ENCODE data around the gene PTGR1. TPM values are rescaled to one million over a fixed set of nuclear protein-coding genes. Genes with fewer than 3 reads are reported as not detected.
A peak's percentile ranks its signal among the peaks of the same experiment; 100 is the strongest.
"Not testable (repeated sequence)": the region's sequence is repeated elsewhere in the genome, so short reads cannot be mapped to it uniquely, and the experiment has no call there.

PTGR1 gene
- 106 and 167 TPM in 2 replicates for total RNA-seq

DNA sequence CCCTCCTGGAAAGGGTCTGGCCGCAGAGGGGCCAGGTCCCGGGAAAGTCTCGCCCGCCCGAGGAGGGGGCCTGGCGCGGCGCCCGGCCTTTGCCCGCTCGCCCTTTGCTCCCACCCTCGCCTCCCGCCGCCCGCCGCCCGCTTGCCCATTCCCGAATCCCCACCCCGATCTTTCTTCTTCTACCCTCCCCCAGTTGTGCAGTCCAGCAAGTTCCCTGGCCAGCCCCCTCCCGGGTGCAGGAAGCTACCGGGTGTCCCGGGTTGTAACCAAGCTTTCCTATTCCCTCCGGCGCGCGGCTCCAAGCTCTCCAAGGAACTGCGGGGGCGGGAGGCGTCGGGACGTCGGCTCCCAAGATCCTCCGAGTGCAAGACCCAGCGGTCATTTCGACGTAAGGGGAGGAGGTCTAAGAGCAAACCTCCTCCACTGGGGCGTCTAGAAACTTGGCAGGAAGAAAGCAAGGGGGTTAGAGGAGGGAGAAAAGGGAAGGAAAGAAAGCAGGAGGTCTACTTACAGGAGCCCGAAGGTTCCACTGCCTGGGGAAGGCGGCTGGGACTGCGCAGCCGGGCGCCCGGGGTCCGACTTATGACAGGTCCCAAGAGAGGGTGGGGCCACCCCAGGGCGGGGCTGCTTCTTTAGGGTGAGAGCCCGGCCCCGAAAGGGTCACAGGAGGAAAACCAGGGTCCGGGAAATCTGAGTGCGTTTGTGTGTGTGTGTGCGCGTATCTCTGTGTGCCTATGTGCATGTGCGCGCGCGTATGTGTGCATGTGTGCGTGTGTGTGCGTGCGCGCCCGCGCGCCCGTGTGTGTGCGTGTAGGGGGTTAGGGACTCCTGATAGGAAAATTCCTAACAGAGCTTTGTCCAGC lies at the start of gene PTGR1:
TSS of gene PTGR1 (minus strand) at position 556 of the 863 bp plus-strand sequence. CDS start 2,225 bp downstream, outside the sequence.
- peak; percentile 82 for DNase-seq (ENCODE audit: low read depth)

DNA sequence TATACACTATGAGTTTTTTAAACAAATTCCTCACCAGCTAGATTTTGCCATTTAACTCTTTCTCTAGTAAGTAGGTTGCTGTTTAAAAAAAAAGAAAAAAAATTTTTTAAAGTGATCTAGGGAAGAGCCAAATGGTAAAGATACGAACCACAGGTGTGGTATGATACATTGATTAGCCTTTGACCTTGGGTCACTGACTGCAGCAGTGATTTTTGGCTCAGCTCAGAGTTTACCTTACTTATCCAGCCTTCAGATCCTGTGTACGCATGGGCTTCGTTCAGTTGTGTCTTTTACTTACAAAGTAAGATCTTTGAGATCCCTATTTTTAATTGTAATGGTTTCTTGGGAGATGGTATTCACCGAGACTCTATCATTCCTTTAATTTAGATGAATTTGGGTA lies 49.6 kb upstream of the PTGR1 start:
- DNase-seq (ENCODE audit: low read depth), result no peak

DNA sequence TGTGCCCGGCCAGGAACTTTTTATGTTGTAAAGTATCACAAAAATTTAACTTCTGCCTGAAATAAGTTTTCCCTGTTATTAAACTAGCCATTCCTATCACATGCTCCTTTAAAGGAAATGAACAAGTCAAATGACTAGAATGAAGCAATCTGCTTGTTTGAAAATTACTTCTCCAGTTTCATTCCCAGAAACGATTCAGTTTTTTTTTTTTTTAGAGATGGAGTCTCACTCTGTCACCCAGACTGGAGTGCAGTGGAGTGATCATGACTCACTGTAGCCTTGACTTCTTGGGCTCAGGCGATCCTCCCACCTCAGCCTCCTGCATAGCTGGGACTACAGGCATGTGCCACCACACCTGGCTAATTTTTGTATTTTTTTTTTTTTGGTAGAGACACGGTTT lies 48.6 kb upstream of the PTGR1 start:
- peak; percentile 42 for DNase-seq (ENCODE audit: low read depth)

DNA sequence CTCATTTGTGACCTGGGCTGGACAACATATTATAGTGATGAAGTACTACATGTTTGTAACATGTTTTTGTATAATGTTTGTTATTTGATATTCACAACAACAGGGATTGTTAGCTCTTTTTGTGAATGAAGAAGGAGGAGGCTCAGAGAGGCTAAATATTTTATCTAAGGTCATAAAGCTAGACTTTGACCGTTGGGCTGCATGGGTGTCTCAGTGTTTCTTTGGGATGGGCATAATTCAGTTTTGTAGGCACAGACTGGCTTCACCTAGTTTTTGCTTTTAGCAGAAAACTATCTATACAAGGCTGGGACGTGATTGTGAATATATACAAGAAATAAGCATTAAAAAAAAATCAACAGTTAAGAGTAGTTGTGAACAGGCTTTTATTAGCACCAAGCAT lies 47.0 kb upstream of the PTGR1 start:
- no peak for DNase-seq (ENCODE audit: low read depth)

DNA sequence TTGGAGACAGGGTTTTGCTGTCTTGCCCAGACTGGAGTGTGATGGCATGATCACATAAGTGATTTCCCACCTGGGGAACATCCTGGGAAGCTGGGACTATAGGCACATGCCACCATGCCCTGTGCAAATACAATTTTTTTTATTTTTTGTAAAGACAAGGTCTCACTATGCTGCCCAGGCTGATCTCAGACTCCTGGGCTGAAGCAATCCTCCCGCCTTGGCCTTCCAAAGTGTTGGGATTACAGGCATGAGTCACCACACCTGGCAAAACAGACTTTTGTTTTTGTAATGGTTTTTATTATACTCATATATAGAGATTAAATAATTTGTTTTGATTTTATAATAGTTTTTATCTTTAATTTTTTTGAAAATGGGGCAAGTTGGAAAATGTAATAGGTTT lies 46.4 kb upstream of the PTGR1 start:
- DNase-seq (ENCODE audit: low read depth), result no peak

DNA sequence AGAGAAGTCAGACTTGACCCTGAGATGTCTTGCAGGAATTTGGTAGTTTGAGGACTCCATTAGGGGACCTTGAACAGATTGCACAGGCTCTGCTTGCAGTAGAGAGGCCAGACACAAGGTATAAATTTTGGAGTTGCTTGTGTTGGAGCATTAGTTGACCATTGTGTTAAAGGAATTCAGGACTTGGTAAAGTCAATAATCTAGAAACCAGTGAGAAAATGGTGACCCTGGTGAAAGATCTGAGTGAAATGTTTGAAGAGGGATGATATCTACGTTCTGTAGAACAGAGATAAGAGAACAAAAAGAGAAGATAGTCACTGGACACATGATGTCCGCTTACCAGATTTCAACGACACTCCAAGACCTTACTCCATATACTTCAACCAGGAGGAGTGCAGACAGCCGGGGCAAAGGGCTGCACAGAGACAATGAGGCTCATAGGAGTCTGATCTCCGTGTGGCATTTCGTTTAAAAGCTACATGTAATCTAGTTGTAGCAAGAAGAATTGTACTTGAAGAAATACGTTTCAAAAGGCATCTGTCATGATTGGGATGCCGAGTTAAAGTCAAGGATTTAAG lies 44.8 kb upstream of the PTGR1 start:
- no peak for DNase-seq (ENCODE audit: low read depth)

- no peak for DNase-seq (ENCODE audit: low read depth)
These were observed 38.0 kb upstream of the PTGR1 start for GRCh38 chr9:111637421-111637950.

DNA sequence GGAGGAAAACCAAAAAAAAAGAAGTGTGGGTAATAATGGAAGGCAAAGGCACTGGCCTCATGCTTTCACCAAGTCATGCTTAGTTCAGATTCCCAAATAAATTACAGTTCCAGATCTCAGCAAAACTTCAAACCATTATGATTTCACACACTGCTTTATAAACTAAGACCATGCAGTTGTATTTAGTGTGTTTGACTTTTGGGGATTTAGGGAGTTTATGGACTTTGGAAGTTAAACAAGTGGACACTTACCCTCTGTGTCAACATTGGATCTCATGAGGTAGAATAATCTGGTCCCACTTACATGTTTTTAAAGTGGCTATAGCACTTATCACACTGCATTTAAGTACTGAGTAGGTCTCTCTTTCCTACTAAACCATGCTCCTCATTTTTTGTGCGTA lies 35.4 kb upstream of the PTGR1 start:
- DNase-seq (ENCODE audit: low read depth), result no peak

DNA sequence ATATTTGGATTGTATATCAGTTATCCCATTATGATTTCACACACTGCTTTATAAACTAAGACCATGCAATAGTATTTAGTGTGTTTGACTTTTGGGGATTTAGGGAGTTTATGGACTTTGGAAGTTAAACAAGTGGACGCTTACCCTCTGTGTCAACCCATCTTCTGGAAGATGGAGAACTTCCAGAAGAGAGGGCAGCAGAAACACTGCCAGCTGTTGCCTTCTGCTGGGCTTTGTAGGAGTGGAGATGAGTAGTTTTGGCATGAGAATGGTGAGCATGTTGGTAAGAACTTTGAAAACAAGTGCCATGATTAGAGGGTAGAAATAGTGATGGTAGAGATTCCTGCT lies 33.9 kb upstream of the PTGR1 start:
- no peak for DNase-seq (ENCODE audit: low read depth)

DNA sequence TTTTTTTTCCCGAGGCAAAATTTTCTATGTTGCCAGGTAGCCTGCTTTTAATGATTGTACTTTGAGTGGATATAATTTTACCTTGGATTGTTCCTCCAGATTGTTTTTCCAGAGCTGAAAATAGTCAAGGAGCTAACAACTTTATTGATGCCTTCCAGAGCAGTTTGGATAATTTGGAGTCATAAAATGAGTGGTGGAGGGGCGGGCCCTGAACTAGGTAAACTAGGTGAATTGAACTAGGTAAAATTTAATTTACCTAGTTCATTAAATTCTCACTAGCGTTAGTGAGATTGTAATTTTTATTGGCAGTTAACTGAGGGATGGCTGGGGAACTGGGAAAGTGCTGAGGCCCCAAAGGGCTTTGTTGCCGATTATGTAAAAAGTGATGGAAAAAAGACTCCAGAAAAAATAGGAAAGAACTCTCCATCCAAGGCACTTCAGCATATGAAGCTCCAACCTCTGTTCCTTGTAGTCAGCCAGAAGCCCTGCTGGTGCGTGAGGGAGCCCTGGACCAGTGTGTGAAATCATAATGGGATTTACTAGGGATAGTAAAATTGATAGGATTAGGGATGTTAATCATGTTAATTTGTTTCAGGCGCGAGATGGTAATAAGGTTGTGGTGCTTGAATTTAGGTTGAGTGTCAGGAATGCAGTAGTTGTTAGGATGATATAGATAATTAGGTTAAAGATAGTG lies 33.4 kb upstream of the PTGR1 start:
- DNase-seq (ENCODE audit: low read depth), result no peak

DNA sequence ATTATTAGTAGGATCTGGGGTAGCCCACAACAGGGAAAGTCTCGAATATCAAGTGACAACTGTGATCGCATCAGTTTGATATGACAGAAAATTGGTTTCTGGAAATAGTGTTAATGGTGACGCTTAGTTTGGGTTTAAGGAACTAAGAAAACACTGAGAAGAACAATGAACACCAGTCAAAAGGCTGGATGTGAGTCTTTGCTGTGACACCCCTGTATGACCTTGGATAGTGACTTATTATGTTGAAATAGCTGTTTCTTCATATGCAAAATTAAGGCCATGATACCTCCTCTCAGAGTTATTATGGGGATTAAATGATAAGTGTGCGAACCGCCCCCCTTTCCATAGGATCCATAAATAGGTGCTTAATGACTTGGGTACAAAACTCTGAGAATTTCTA lies 32.6 kb upstream of the PTGR1 start:
- DNase-seq (ENCODE audit: low read depth), result no peak

- DNase-seq (ENCODE audit: low read depth), result peak; percentile 98
These were observed 31.9 kb upstream of the PTGR1 start, which contains the start of gene DNAJC25 for GRCh38 chr9:111631214-111631971. TSS of gene DNAJC25 (plus strand) at chr9:111631334. CDS start at chr9:111631408, 74 bp downstream.

- DNase-seq (ENCODE audit: low read depth), result no peak
These were observed 31.4 kb upstream of the PTGR1 start for GRCh38 chr9:111630964-111631213.

DNA sequence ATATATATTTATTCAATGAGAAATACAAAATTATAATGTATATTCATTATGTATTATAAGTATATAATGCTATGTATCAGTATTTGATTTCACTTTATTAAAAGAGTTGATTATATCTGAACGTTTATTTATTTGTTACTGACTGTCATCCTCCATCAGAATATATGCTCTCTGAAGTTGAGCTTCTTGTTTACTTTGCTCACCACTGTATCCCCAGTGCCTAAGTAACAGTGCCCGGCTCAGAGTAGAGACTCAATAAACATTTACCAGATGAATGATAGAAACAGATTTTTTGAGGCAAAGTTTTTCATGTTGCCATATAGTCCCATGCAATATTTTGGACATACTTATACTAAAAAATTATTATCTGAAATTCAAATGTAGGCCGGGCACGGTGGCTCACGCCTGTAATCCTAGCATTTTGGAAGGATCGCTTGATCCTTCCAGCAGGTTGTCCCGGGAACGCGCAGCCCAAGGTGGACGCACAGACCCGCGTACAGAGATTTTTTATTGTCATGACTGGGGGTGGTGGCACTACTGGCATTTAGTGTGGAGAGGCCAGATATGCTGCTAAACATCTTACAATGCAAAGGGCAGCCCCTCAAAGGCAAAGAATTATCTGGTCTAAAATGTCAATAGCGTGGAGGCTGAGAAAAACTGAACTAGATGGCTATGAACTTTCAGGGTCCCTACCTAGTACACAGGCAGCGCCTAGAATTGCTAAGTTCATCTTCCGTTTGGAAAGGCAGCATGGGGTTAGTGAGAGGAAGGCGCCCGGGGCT lies 30.9 kb upstream of the PTGR1 start:
- no peak for DNase-seq (ENCODE audit: low read depth)

DNA sequence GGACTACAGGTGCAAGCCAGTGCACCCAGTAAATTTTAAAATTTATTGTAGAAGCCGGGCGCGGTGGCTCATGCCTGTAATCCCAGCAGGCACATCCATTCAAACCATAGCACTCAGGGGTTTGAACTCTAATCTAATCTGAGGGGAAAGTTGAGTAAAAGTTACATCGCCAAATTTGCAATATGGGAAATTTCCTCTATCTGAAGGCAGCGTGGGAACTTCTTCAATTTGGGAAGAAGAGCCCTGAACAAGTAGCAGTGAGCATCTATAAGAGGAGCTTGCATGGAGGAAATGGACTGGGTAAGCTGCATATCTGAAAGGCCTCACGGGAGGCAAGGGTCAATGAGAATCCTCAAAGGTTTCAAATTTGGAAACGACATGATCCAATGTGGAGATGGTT lies 29.0 kb upstream of the PTGR1 start:
- no peak for DNase-seq (ENCODE audit: low read depth)

GRCh38 chr9:111627260-111627963 lies 28.0 kb upstream of the PTGR1 start:
- peak; percentile 32 for DNase-seq (ENCODE audit: low read depth)

DNA sequence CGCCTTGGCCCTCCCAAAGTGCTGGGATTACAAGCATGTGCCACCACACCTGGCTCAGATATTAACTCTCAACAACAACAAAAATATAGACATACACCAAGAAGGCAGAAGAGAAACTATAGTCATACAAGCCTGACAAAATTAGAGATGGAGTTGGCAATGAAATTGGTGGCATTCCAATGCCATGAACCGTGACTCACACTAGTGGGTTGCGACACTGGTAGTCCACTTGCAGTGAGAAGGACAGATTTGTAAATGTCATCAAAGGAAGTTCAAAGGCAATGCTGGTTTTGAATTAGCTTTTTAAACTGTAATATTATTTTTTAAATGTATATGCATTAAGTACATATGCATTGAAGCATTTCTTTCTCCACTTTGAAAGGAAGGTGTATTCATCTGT lies 23.2 kb upstream of the PTGR1 start:
- DNase-seq (ENCODE audit: low read depth), result peak; percentile 92

DNA sequence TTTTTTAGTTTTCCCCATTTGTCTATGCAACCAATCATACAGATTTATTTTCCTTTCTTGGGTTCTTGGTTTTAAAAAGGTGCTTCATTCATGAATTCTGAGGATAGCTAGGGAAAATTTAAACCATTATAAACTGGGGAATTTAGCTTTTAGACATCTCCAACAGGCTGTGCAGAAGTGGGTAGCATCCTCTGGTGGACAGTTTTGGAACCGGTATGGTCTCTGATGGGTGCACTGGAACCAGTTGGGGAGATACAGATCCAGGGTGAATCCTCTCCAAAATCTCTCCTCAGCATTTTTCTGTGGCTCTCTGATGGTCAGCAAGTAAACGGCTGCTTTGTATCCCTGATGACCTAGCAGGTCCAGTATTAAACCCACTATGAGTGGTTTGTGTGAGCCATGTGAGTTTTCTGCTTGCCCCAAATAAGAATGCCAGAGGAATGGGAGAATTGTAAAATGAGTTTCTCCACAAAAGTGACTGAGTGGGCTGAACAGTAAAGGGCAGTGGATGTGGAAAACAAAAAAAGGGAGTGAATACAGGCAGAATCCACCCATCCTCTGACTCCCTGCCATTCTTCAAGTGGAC lies 22.5 kb upstream of the PTGR1 start:
- peak; percentile 43 for DNase-seq (ENCODE audit: low read depth)

GRCh38 chr9:111617349-111617748 lies 17.9 kb upstream of the PTGR1 start:
- DNase-seq (ENCODE audit: low read depth), result not testable (repeated sequence)

- DNase-seq (ENCODE audit: low read depth), result no peak
These were observed 16.5 kb upstream of the PTGR1 start for GRCh38 chr9:111615928-111616327.

Measured in renal cortical epithelial cell (primary cell).